ENCODE measurements around the gene TNFRSF8. TPM values are rescaled to one million over a fixed set of nuclear protein-coding genes. Genes with fewer than 3 reads are reported as not detected.
"Not testable (repeated sequence)": the region's sequence is repeated elsewhere in the genome, so short reads cannot be mapped to it uniquely, and the experiment has no call there.

The TNFRSF8 gene
- total RNA-seq, 2 donors from 2014 or later, result 0.20 to 0.34 TPM

- H3K4me3 Mint-ChIP-seq, result no peak overlapping the region
- no peaks in the 10 kb centered on the region for H3K27me3 Mint-ChIP-seq
- H3K36me3 Mint-ChIP-seq (ENCODE audit: low read depth), result peaks cover 10% of the 10 kb centered on the region
- no peaks in the 10 kb centered on the region for H3K9me3 ChIP-seq (ENCODE audit: control insufficient read depth, low read length, poor library complexity, severe bottlenecking)
- peak in 1 of 3 donors; percentile 13 for DNase-seq
- ATAC-seq, result peak; percentile 32
- H3K4me1 Mint-ChIP-seq, result peaks cover 7% of the 10 kb centered on the region
- peak overlapping the region; percentile 39 for H3K27ac Mint-ChIP-seq
Measured at GRCh38 chr1:12031039-12031980, 31.8 kb upstream of the TNFRSF8 start.

- no peaks in the 10 kb centered on the region for H3K9me3 ChIP-seq (ENCODE audit: control insufficient read depth, low read length, poor library complexity, severe bottlenecking)
- Mint-ChIP-seq H3K36me3 (ENCODE audit: low read depth) (peaks cover 7% of the 10 kb centered on the region), H3K4me1 (peaks cover 7% of the 10 kb centered on the region), H3K4me3 (no peak overlapping the region), H3K27ac (no peak overlapping the region), H3K27me3 (no peaks in the 10 kb centered on the region)
- DNase-seq (no peak), ATAC-seq (no peak)
Measured at GRCh38 chr1:12032161-12032621, 30.9 kb upstream of the TNFRSF8 start.

GRCh38 chr1:12033441-12033840 lies 29.7 kb upstream of the TNFRSF8 start:
- not testable (repeated sequence) for H3K27ac Mint-ChIP-seq; DNase-seq; H3K27me3 Mint-ChIP-seq; ATAC-seq; H3K4me3 Mint-ChIP-seq; H3K9me3 ChIP-seq (ENCODE audit: control insufficient read depth, low read length, poor library complexity, severe bottlenecking); H3K4me1 Mint-ChIP-seq; H3K36me3 Mint-ChIP-seq (ENCODE audit: low read depth)

- no peaks in the 10 kb centered on the region for H3K9me3 ChIP-seq (ENCODE audit: control insufficient read depth, low read length, poor library complexity, severe bottlenecking)
- DNase-seq (no peak), ATAC-seq (no peak)
- H3K4me1 Mint-ChIP-seq, result no peaks in the 10 kb centered on the region
- H3K4me3 Mint-ChIP-seq, result no peak overlapping the region
- no peaks in the 10 kb centered on the region for H3K27me3 Mint-ChIP-seq
- no peak overlapping the region for H3K27ac Mint-ChIP-seq
- no peaks in the 10 kb centered on the region for H3K36me3 Mint-ChIP-seq (ENCODE audit: low read depth)
Measured at GRCh38 chr1:12034381-12034801, 28.7 kb upstream of the TNFRSF8 start.

GRCh38 chr1:12035312-12035711 lies 27.8 kb upstream of the TNFRSF8 start:
- ATAC-seq (no peak), DNase-seq (no peak)
- Mint-ChIP-seq H3K4me3 (no peak overlapping the region), H3K4me1 (no peaks in the 10 kb centered on the region), H3K27me3 (no peaks in the 10 kb centered on the region), H3K36me3 (ENCODE audit: low read depth) (no peaks in the 10 kb centered on the region), H3K27ac (peak overlapping the region; percentile 41)
- no peaks in the 10 kb centered on the region for H3K9me3 ChIP-seq (ENCODE audit: control insufficient read depth, low read length, poor library complexity, severe bottlenecking)

- Mint-ChIP-seq H3K27me3 (no peaks in the 10 kb centered on the region), H3K4me3 (no peak overlapping the region), H3K4me1 (no peaks in the 10 kb centered on the region), H3K36me3 (ENCODE audit: low read depth) (no peaks in the 10 kb centered on the region), H3K27ac (no peak overlapping the region)
- H3K9me3 ChIP-seq (ENCODE audit: control insufficient read depth, low read length, poor library complexity, severe bottlenecking), result no peaks in the 10 kb centered on the region
- no peak for DNase-seq
- ATAC-seq, result no peak
Measured at GRCh38 chr1:12037486-12038355, 25.4 kb upstream of the TNFRSF8 start.

- H3K27ac Mint-ChIP-seq, result no peak overlapping the region
- ATAC-seq (no peak), DNase-seq (no peak)
- H3K9me3 ChIP-seq (ENCODE audit: control insufficient read depth, low read length, poor library complexity, severe bottlenecking), result no peaks in the 10 kb centered on the region
- H3K36me3 Mint-ChIP-seq (ENCODE audit: low read depth), result no peaks in the 10 kb centered on the region
- no peaks in the 10 kb centered on the region for H3K27me3 Mint-ChIP-seq
- H3K4me3 Mint-ChIP-seq, result no peak overlapping the region
- no peaks in the 10 kb centered on the region for H3K4me1 Mint-ChIP-seq
Measured at GRCh38 chr1:12038356-12039163, 24.5 kb upstream of the TNFRSF8 start.

- H3K36me3 Mint-ChIP-seq (ENCODE audit: low read depth), result no peaks in the 10 kb centered on the region
- H3K4me1 Mint-ChIP-seq, result no peaks in the 10 kb centered on the region
- DNase-seq (no peak), ATAC-seq (no peak)
- no peaks in the 10 kb centered on the region for H3K9me3 ChIP-seq (ENCODE audit: control insufficient read depth, low read length, poor library complexity, severe bottlenecking)
- no peaks in the 10 kb centered on the region for H3K27me3 Mint-ChIP-seq
- no peak overlapping the region for H3K27ac Mint-ChIP-seq
- no peak overlapping the region for H3K4me3 Mint-ChIP-seq
Measured at GRCh38 chr1:12039164-12039525, 24.0 kb upstream of the TNFRSF8 start.

GRCh38 chr1:12039824-12040456 lies 23.2 kb upstream of the TNFRSF8 start:
- H3K36me3 Mint-ChIP-seq (ENCODE audit: low read depth); H3K27ac Mint-ChIP-seq; H3K27me3 Mint-ChIP-seq; H3K9me3 ChIP-seq (ENCODE audit: control insufficient read depth, low read length, poor library complexity, severe bottlenecking); H3K4me1 Mint-ChIP-seq; DNase-seq; H3K4me3 Mint-ChIP-seq: not testable (repeated sequence)
- ATAC-seq, result peak; percentile 67

- H3K27me3 Mint-ChIP-seq, result no peaks in the 10 kb centered on the region
- DNase-seq, result no peak
- no peaks in the 10 kb centered on the region for H3K4me1 Mint-ChIP-seq
- ATAC-seq, result peak; percentile 72
- H3K9me3 ChIP-seq (ENCODE audit: control insufficient read depth, low read length, poor library complexity, severe bottlenecking), result no peaks in the 10 kb centered on the region
- no peak overlapping the region for H3K4me3 Mint-ChIP-seq
- H3K27ac Mint-ChIP-seq, result peak overlapping the region; percentile 29
- H3K36me3 Mint-ChIP-seq (ENCODE audit: low read depth), result no peaks in the 10 kb centered on the region
Measured at GRCh38 chr1:12040457-12041051, 22.5 kb upstream of the TNFRSF8 start.

- H3K9me3 ChIP-seq (ENCODE audit: control insufficient read depth, low read length, poor library complexity, severe bottlenecking); H3K36me3 Mint-ChIP-seq (ENCODE audit: low read depth); H3K27me3 Mint-ChIP-seq; ATAC-seq; DNase-seq; H3K4me1 Mint-ChIP-seq; H3K27ac Mint-ChIP-seq; H3K4me3 Mint-ChIP-seq: not testable (repeated sequence)
Measured at GRCh38 chr1:12044187-12044877, 18.8 kb upstream of the TNFRSF8 start.

- DNase-seq (no peak), ATAC-seq (no peak)
- Mint-ChIP-seq H3K27ac (no peak overlapping the region), H3K4me1 (no peaks in the 10 kb centered on the region), H3K36me3 (ENCODE audit: low read depth) (no peaks in the 10 kb centered on the region), H3K4me3 (no peak overlapping the region), H3K27me3 (no peaks in the 10 kb centered on the region)
- no peaks in the 10 kb centered on the region for H3K9me3 ChIP-seq (ENCODE audit: control insufficient read depth, low read length, poor library complexity, severe bottlenecking)
Measured at GRCh38 chr1:12046749-12047119, 16.4 kb upstream of the TNFRSF8 start.

Data from T-helper 17 cell (primary cell).